CD1c-positive myeloid dendritic cell (primary cell): Measurements from ENCODE around the gene RNF183.
A peak's percentile ranks its signal among the peaks of the same experiment; 100 is the strongest.
"Not testable (repeated sequence)": the region's sequence is repeated elsewhere in the genome, so short reads cannot be mapped to it uniquely, and the experiment has no call there.

ENCODE experiments used
- DNase-seq: peaks from one replicate; pipeline ENCODE4 v3.0.0-alpha.2; 2016; ENCODE audit errors: extremely low spot score

RNF183 gene

GRCh38 chr9:113316030-113316429 lies 12.9 kb upstream of the RNF183 start:
- DNase-seq, result no peak

- no peak for DNase-seq
These were observed 12.1 kb upstream of the RNF183 start for GRCh38 chr9:113315231-113315630.

GRCh38 chr9:113313261-113313660 lies 10.1 kb upstream of the RNF183 start:
- DNase-seq, result no peak

- DNase-seq, result no peak
These were observed 8.8 kb upstream of the RNF183 start for GRCh38 chr9:113311961-113312360.

- no peak for DNase-seq
These were observed 7.4 kb upstream of the RNF183 start for GRCh38 chr9:113310538-113310937.

- DNase-seq, result peak; percentile 34
These were observed 6.1 kb upstream of the RNF183 start for GRCh38 chr9:113309204-113309813.

- no peak for DNase-seq
These were observed 4.3 kb upstream of the RNF183 start for GRCh38 chr9:113307396-113307975.

GRCh38 chr9:113306566-113306965 lies 3.4 kb upstream of the RNF183 start:
- no peak for DNase-seq

GRCh38 chr9:113301548-113301947 lies 1.6 kb downstream of the RNF183 start:
- DNase-seq, result no peak

GRCh38 chr9:113299800-113300292 lies 3.3 kb downstream of the RNF183 start:
- peak; percentile 72 for DNase-seq

GRCh38 chr9:113298924-113299770 lies 4.0 kb downstream of the RNF183 start:
- no peak for DNase-seq

- DNase-seq, result no peak
These were observed 4.9 kb downstream of the RNF183 start for GRCh38 chr9:113298311-113298710.

GRCh38 chr9:113296796-113297558 lies 6.2 kb downstream of the RNF183 start:
- DNase-seq, result no peak

- not testable (repeated sequence) for DNase-seq
These were observed 6.9 kb downstream of the RNF183 start for GRCh38 chr9:113296247-113296646.

GRCh38 chr9:113293285-113293878 lies 9.8 kb downstream of the RNF183 start:
- no peak for DNase-seq

- no peak for DNase-seq
These were observed 13.0 kb downstream of the RNF183 start for GRCh38 chr9:113290052-113290607.

GRCh38 chr9:113289091-113289490 lies 14.1 kb downstream of the RNF183 start:
- DNase-seq, result no peak

- no peak for DNase-seq
These were observed 21.8 kb downstream of the RNF183 start for GRCh38 chr9:113281356-113281755.

- DNase-seq, result no peak
These were observed 24.3 kb downstream of the RNF183 start for GRCh38 chr9:113278840-113279239.

- DNase-seq, result peak; percentile 98
These were observed 27.7 kb downstream of the RNF183 start, which contains the start of the genes CDC26 and PRPF4 for GRCh38 chr9:113275157-113276131. TSS of gene CDC26 (minus strand) at chr9:113275572. CDS start at chr9:113272507, 3,065 bp downstream. TSS of gene PRPF4 (plus strand) at chr9:113275658. CDS start at chr9:113275744, 86 bp downstream.
